Breast epithelium (tissue), 4 donors: Measurements from ENCODE around the gene KCTD16. TPM values are rescaled to one million over a fixed set of nuclear protein-coding genes. Genes with fewer than 3 reads are reported as not detected.

Source experiments
- DNase-seq, 2 donors: peaks; one replicate each; pipeline ENCODE4 v3.0.0-alpha.2; 2019; ENCODE audit warnings: low spot score in 2 of 2
- H3K27ac ChIP-seq, 2 donors: fragments of 200-600 bp; sonication (generic) in 1 of 2; one replicate each; pipeline ENCODE4 v1.5.1; 2016 to 2019; ENCODE audit warnings: mild to moderate bottlenecking in 1 of 2
- H3K27me3 ChIP-seq, 2 donors: fragments of 200-600 bp; sonication (generic) in 1 of 2; one replicate each; pipeline versions ENCODE4 v1.5.1 to v1.6.0; 2017 to 2019; ENCODE audit warnings: control low read depth in 1 of 2, mild to moderate bottlenecking in 1 of 2
- H3K36me3 ChIP-seq: fragments of 200-600 bp; one replicate; pipeline ENCODE4 v1.5.1; 2019
- H3K4me1 ChIP-seq, 2 donors: fragments of 200-600 bp; sonication (generic); one replicate each; pipeline ENCODE4 v1.5.1; 2016 to 2019; ENCODE audit warnings: control low read depth in 1 of 2
- H3K4me3 ChIP-seq, 3 donors: fragments of 200-600 bp; sonication (generic); 1 replicate in 2 of 3; 2 replicates in 1 of 3; pipeline ENCODE4 v1.5.1; 2016 to 2019; ENCODE audit warnings: mild to moderate bottlenecking in 3 of 3, moderate library complexity in 2 of 3
- H3K9me3 ChIP-seq, 2 donors: fragments of 200-600 bp; sonication (generic) in 1 of 2; one replicate each; pipeline ENCODE4 v1.5.1; 2016 to 2019; ENCODE audit warnings: control low read depth in 1 of 2
- CTCF ChIP-seq, 3 donors: fragments of 450-650 bp; IDR thresholded peaks; one replicate each; pipeline ENCODE4 v1.5.1; 2016 to 2017; ENCODE audit warnings: antibody characterized with exemption in 3 of 3, mild to moderate bottlenecking in 3 of 3, moderate library complexity in 3 of 3
- POLR2A ChIP-seq: fragments of 450-650 bp; IDR thresholded peaks from one replicate; pipeline ENCODE4 v1.6.1; 2016; ENCODE audit warnings: antibody characterized with exemption, mild to moderate bottlenecking, moderate library complexity
- POLR2AphosphoS5 ChIP-seq, 3 donors: sonication (generic); formaldehyde crosslinking; IDR thresholded peaks; one replicate each; pipeline ENCODE4 v1.6.1; 2017; ENCODE audit warnings: antibody characterized with exemption in 3 of 3
- intact Hi-C: fragments of 100-400 bp; cut with DNase I; formaldehyde crosslinking; loops from one replicate; pipeline ENCODE4 v1.15.1; 2023; ENCODE audit warnings: low total_unique reads
- total RNA-seq, 3 donors: library from RNA; depleted of rRNA; stranded (reverse); fragments of >200 nt; gene quantifications; one replicate each; pipeline ENCODE4 v1.1.0, GENCODE V29; 2016

KCTD16 gene
- total RNA-seq, 3 donors from 2014 or later: under 0.01 to 0.33 (median 0.32) TPM

GRCh38 chr5:144418719-144419118, 248.0 kb downstream of the KCTD16 start:
- Histone ChIP-seq H3K27ac (no peak overlapping the region), H3K9me3 (no peaks in the 10 kb centered on the region), H3K4me1 (no peaks in the 10 kb centered on the region), H3K27me3 (no peaks in the 10 kb centered on the region), H3K36me3 (no peaks in the 10 kb centered on the region), H3K4me3 (no peak overlapping the region)
- TF ChIP-seq POLR2A: no peak
- TF ChIP-seq POLR2AphosphoS5 (IDR thresholded peaks at IDR 0.05): no peak
- no peak for TF ChIP-seq CTCF (IDR thresholded peaks at IDR 0.05)
- DNase-seq: no peak
- intact Hi-C loops: no loop called here

DNA sequence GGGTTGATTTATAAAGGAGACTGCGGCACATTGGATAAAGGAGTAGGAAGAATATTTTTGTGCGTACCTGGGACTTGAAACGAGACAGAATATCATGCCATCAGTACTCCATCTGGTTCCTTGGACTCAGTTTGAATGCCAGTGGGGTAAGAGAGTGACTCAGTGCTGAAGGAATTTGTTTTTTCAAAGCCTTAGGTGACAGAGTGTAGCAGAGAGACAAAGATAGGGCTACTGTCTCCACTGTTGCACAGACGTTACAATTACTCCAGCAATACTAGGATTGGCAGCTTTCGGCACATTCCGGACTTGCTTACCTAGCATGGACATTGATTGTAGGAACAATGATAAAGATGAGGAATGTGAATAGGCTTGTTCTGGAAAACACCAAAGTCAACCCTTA, 250.7 kb downstream of the KCTD16 start:
- Histone ChIP-seq H3K27me3 (no peaks in the 10 kb centered on the region), H3K4me1 (no peaks in the 10 kb centered on the region), H3K27ac (no peak overlapping the region), H3K4me3 (no peak overlapping the region), H3K36me3 (no peaks in the 10 kb centered on the region), H3K9me3 (no peaks in the 10 kb centered on the region)
- DNase-seq: no peak
- no peak for TF ChIP-seq POLR2A
- TF ChIP-seq POLR2AphosphoS5 (IDR thresholded peaks at IDR 0.05): no peak
- no peak for TF ChIP-seq CTCF (IDR thresholded peaks at IDR 0.05)
- intact Hi-C loops: no loop called here

GRCh38 chr5:144422018-144422727, 251.5 kb downstream of the KCTD16 start:
- DNase-seq: no peak
- Histone ChIP-seq H3K36me3 (no peaks in the 10 kb centered on the region), H3K27me3 (no peaks in the 10 kb centered on the region), H3K4me3 (no peak overlapping the region), H3K9me3 (no peaks in the 10 kb centered on the region), H3K27ac (no peak overlapping the region), H3K4me1 (no peaks in the 10 kb centered on the region)
- no peak for TF ChIP-seq CTCF (IDR thresholded peaks at IDR 0.05)
- TF ChIP-seq POLR2AphosphoS5 (IDR thresholded peaks at IDR 0.05): no peak
- TF ChIP-seq POLR2A: no peak
- intact Hi-C loops: no loop called here

DNA sequence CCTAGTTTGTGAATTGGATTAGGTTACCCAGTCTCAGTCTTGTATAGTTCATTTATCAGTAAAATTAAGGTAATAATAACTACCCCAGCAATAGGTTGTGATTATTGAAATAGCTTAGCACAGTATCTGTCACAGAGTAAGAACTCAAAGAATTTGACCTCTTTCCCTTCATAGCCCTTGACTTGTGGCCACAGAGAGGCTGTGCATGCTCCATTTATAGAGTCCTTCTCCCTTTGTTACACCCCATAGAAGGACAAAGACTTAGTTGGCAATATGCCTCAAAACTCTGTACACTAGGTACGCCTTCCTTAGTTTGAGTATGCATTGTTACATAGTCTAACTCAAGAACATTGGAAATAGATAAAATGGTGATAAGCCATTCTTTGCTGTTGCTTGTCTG, 257.2 kb downstream of the KCTD16 start:
- no peaks in the 10 kb centered on the region for H3K4me1 ChIP-seq
- TF ChIP-seq POLR2AphosphoS5 (IDR thresholded peaks at IDR 0.05) (no peak), POLR2A (no peak), CTCF (IDR thresholded peaks at IDR 0.05) (no peak)
- H3K27me3 ChIP-seq: no peaks in the 10 kb centered on the region
- intact Hi-C loops: no loop called here
- no peaks in the 10 kb centered on the region for H3K9me3 ChIP-seq
- H3K4me3 ChIP-seq: no peak overlapping the region
- no peak overlapping the region for H3K27ac ChIP-seq
- no peaks in the 10 kb centered on the region for H3K36me3 ChIP-seq
- no peak for DNase-seq

- Histone ChIP-seq H3K9me3 (no peaks in the 10 kb centered on the region), H3K4me1 (no peaks in the 10 kb centered on the region), H3K27me3 (no peaks in the 10 kb centered on the region), H3K36me3 (no peaks in the 10 kb centered on the region), H3K4me3 (no peak overlapping the region), H3K27ac (no peak overlapping the region)
- TF ChIP-seq POLR2AphosphoS5 (IDR thresholded peaks at IDR 0.05) (no peak), POLR2A (no peak), CTCF (IDR thresholded peaks at IDR 0.05) (no peak)
- DNase-seq: no peak
- intact Hi-C loops: no loop called here
Observed at GRCh38 chr5:144428326-144428725, 257.7 kb downstream of the KCTD16 start.
